H1 (cell line): ENCODE data around the gene NT5C1A. TPM values are rescaled to one million over a fixed set of nuclear protein-coding genes. Genes with fewer than 3 reads are reported as not detected.

Source experiments
- CTCF ChIA-PET: fragments of 300-600 bp; sonication (Branson Sonifier 250); formaldehyde crosslinking; loops from one replicate; lab custom pipeline; 2021; ENCODE audit not compliant: partially characterized antibody; lab: Charles Lee
- POLR2A ChIA-PET: fragments of 300-600 bp; sonication (Branson Sonifier 250); formaldehyde crosslinking; loops from one replicate; lab custom pipeline; 2021; ENCODE audit warnings: inconsistent platforms; ENCODE audit not compliant: partially characterized antibody; lab: Charles Lee
- DNase-seq, 2 experiments: peaks; one replicate each; pipeline versions ENCODE4 v3.0.0 to v3.0.0-alpha.2; 2010 to 2022; ENCODE audit warnings: low spot score in 2 of 2, low read depth in 1 of 2, mixed read lengths in 1 of 2
- FAIRE-seq: peaks from 2 replicates; lab custom pipeline; 2011; peaks lifted over from hg19 to GRCh38; lab: Jason Lieb, UNC
- H2AFZ ChIP-seq: 2 replicates; pipeline ENCODE4 v1.8.1; 2012; ENCODE audit warnings: low read length, inconsistent platforms
- H2AK5ac ChIP-seq: 2 replicates; pipeline ENCODE4 v1.6.1; 2013; ENCODE audit warnings: low read depth, low read length
- H2BK120ac ChIP-seq: replicated peaks from 2 replicates; pipeline ENCODE3; 2013; ENCODE audit warnings: low read depth, low read length, inconsistent platforms
- H2BK12ac ChIP-seq: 2 replicates; pipeline ENCODE4 v1.6.1; 2013; ENCODE audit warnings: low read depth, low read length
- H2BK15ac ChIP-seq: 2 replicates; pipeline ENCODE4 v1.6.1; 2013; ENCODE audit warnings: low read length
- H2BK20ac ChIP-seq: 2 replicates; pipeline ENCODE4 v1.6.1; 2013; ENCODE audit warnings: low read length
- H2BK5ac ChIP-seq: 2 replicates; pipeline ENCODE4 v1.6.1; 2013; ENCODE audit warnings: low read depth, low read length
- H3K14ac ChIP-seq: 2 replicates; pipeline ENCODE4 v1.6.1; 2013; ENCODE audit warnings: inconsistent platforms; ENCODE audit not compliant: insufficient read length
- H3K18ac ChIP-seq: 2 replicates; pipeline ENCODE4 v1.6.1; 2013; ENCODE audit warnings: low read length; ENCODE audit errors: extremely low read depth
- H3K23ac ChIP-seq: 2 replicates; pipeline ENCODE4 v1.6.1; 2013; ENCODE audit warnings: inconsistent platforms; ENCODE audit not compliant: insufficient read length
- H3K23me2 ChIP-seq: 2 replicates; pipeline ENCODE4 v1.6.1; 2013; ENCODE audit warnings: low read depth, low read length
- H3K27ac ChIP-seq: 2 replicates; pipeline ENCODE4 v1.6.1; 2011; ENCODE audit warnings: low read depth, low read length, inconsistent platforms
- H3K27me3 ChIP-seq, 4 experiments: replicated peaks in 1 of 4; 1 replicate in 1 of 4; 2 replicates in 3 of 4; pipeline versions ENCODE4 v1.6.1 to v1.8.1; 2011 to 2013; ENCODE audit warnings: low read length in 3 of 4, mild to moderate bottlenecking in 3 of 4, inconsistent platforms in 2 of 4, mixed read lengths in 2 of 4, moderate library complexity in 1 of 4; ENCODE audit not compliant: control insufficient read depth in 3 of 4, insufficient read depth in 3 of 4; ENCODE audit errors: extremely low read depth in 1 of 4
- H3K36me3 ChIP-seq, 4 experiments: 2 replicates each; pipeline versions ENCODE4 v1.6.1 to v1.8.1; 2011 to 2013; ENCODE audit warnings: mild to moderate bottlenecking in 4 of 4, low read length in 3 of 4, moderate library complexity in 2 of 4, control low read depth in 1 of 4, inconsistent platforms in 1 of 4; ENCODE audit not compliant: insufficient read depth in 4 of 4, control insufficient read depth in 2 of 4
- H3K4ac ChIP-seq: replicated peaks from 2 replicates; pipeline ENCODE3; 2013; ENCODE audit warnings: low read length, low read depth, mixed read lengths, inconsistent platforms; ENCODE audit not compliant: insufficient read length
- H3K4me1 ChIP-seq, 4 experiments: replicated peaks in 1 of 4; 1 replicate in 1 of 4; 2 replicates in 3 of 4; pipeline versions ENCODE4 v1.6.1 to v1.8.1; 2011 to 2013; ENCODE audit warnings: low read length in 3 of 4, inconsistent platforms in 2 of 4, mixed read lengths in 1 of 4; ENCODE audit not compliant: insufficient read depth in 4 of 4, control insufficient read depth in 3 of 4
- H3K4me2 ChIP-seq, 2 experiments: 2 replicates each; pipeline versions ENCODE4 v1.6.1 to v1.8.1; 2011 to 2013; ENCODE audit warnings: low read depth in 2 of 2, low read length in 2 of 2, control low read depth in 1 of 2, inconsistent platforms in 1 of 2, mild to moderate bottlenecking in 1 of 2; ENCODE audit not compliant: insufficient read depth in 1 of 2
- H3K4me3 ChIP-seq, 4 experiments: fragments of 200-600, 300-600 bp in 1 of 4; sonication (generic), shearing (Covaris generic), sonication (Bioruptor Twin) in 1 of 4; 2 replicates each; pipeline versions ENCODE4 v1.5.1 to v1.8.1; 2011 to 2016; ENCODE audit warnings: low read length in 4 of 4, low read depth in 3 of 4, control low read depth in 2 of 4, inconsistent platforms in 2 of 4, mild to moderate bottlenecking in 2 of 4, mixed read lengths in 1 of 4, moderate library complexity in 1 of 4; ENCODE audit not compliant: insufficient read depth in 2 of 4; ENCODE audit errors: extremely low read depth in 1 of 4
- H3K56ac ChIP-seq: replicated peaks from 2 replicates; pipeline ENCODE3; 2013; ENCODE audit warnings: low read depth, mild to moderate bottlenecking, mixed read lengths, low read length, inconsistent platforms; ENCODE audit not compliant: insufficient read length
- H3K79me1 ChIP-seq: 2 replicates; pipeline ENCODE4 v1.6.1; 2013; ENCODE audit warnings: low read depth, low read length, control low read depth
- H3K79me2 ChIP-seq, 2 experiments: 2 replicates each; pipeline versions ENCODE4 v1.6.1 to v1.8.1; 2012 to 2013; ENCODE audit warnings: low read length in 2 of 2, mild to moderate bottlenecking in 2 of 2, inconsistent platforms in 1 of 2; ENCODE audit not compliant: insufficient read depth in 2 of 2, control insufficient read depth in 1 of 2
- H3K9ac ChIP-seq, 4 experiments: replicated peaks in 1 of 4; 1 replicate in 1 of 4; 2 replicates in 3 of 4; pipeline versions ENCODE4 v1.6.1 to v1.8.1; 2011 to 2013; ENCODE audit warnings: low read depth in 3 of 4, low read length in 3 of 4, control low read depth in 2 of 4, mild to moderate bottlenecking in 2 of 4, moderate library complexity in 2 of 4, inconsistent platforms in 1 of 4; ENCODE audit errors: extremely low read depth in 1 of 4
- H3K9me3 ChIP-seq, 2 experiments: 2 replicates each; pipeline versions ENCODE4 v1.6.1 to v1.8.1; 2012 to 2013; ENCODE audit warnings: mild to moderate bottlenecking in 2 of 2, moderate library complexity in 2 of 2, control low read depth in 1 of 2, inconsistent platforms in 1 of 2, low read depth in 1 of 2, low read length in 1 of 2, mixed read lengths in 1 of 2; ENCODE audit not compliant: insufficient read depth in 2 of 2
- H4K20me1 ChIP-seq, 2 experiments: replicated peaks in 1 of 2; 2 replicates each; pipeline versions ENCODE3 to v1.8.1; 2011 to 2013; ENCODE audit warnings: inconsistent platforms in 2 of 2, low read length in 2 of 2, mild to moderate bottlenecking in 1 of 2; ENCODE audit not compliant: insufficient read depth in 2 of 2, control insufficient read depth in 1 of 2
- H4K5ac ChIP-seq: 2 replicates; pipeline ENCODE4 v1.6.1; 2013; ENCODE audit warnings: low read length, low read depth, mixed read lengths, inconsistent platforms; ENCODE audit not compliant: insufficient read length
- H4K8ac ChIP-seq: 2 replicates; pipeline ENCODE4 v1.8.0; 2013; ENCODE audit warnings: mild to moderate bottlenecking, moderate library complexity, low read length, inconsistent platforms; ENCODE audit not compliant: insufficient read depth; ENCODE audit errors: extremely low read depth
- H4K91ac ChIP-seq: replicated peaks from 2 replicates; pipeline ENCODE3; 2013; ENCODE audit warnings: low read length, mixed read lengths, inconsistent platforms; ENCODE audit not compliant: insufficient read length
- ATF3 ChIP-seq: IDR thresholded peaks from 2 replicates; pipeline ENCODE4 v1.6.1; 2011; ENCODE audit warnings: low read depth, mild to moderate bottlenecking, low read length; ENCODE audit not compliant: insufficient read depth
- CHD1 ChIP-seq: IDR thresholded peaks from 2 replicates; pipeline ENCODE4 v1.6.1; 2012; ENCODE audit warnings: low read depth, low read length, improper control_type of control experiment
- E2F6 ChIP-seq: IDR thresholded peaks from 2 replicates; pipeline ENCODE4 v1.6.1; 2012; ENCODE audit warnings: inconsistent platforms
- HDAC2 ChIP-seq, 2 experiments: fragments of 300-600 bp in 1 of 2; sonication (generic) in 1 of 2; IDR thresholded peaks; 2 replicates each; pipeline ENCODE4 v1.6.1; 2011 to 2012; ENCODE audit warnings: low read depth in 2 of 2, low read length in 2 of 2, mild to moderate bottlenecking in 2 of 2, moderate library complexity in 2 of 2, borderline replicate concordance in 1 of 2, inconsistent platforms in 1 of 2
- JUND ChIP-seq: IDR thresholded peaks from 2 replicates; pipeline ENCODE4 v1.6.1; 2011; ENCODE audit warnings: mild to moderate bottlenecking, improper control_type of control experiment, low read length
- NANOG ChIP-seq: IDR thresholded peaks from 2 replicates; pipeline ENCODE4 v1.6.1; 2011; ENCODE audit warnings: low read length, low read depth, mild to moderate bottlenecking, inconsistent platforms; ENCODE audit not compliant: insufficient read depth, poor library complexity, severe bottlenecking
- POU5F1 ChIP-seq: IDR thresholded peaks from 2 replicates; pipeline ENCODE4 v1.6.1; 2011; ENCODE audit warnings: low read depth, mild to moderate bottlenecking, low read length, moderate library complexity
- RAD21 ChIP-seq, 2 experiments: IDR thresholded peaks in 1 of 2; conservative IDR thresholded peaks in 1 of 2; 2 replicates each; pipeline ENCODE4 v1.6.1; 2011; ENCODE audit warnings: low read depth in 2 of 2, low read length in 2 of 2, improper control_type of control experiment in 1 of 2, inconsistent platforms in 1 of 2, mild to moderate bottlenecking in 1 of 2, moderate library complexity in 1 of 2
- SIN3A ChIP-seq, 2 experiments: IDR thresholded peaks in 1 of 2; conservative IDR thresholded peaks in 1 of 2; 2 replicates each; pipeline ENCODE4 v1.6.1; 2011 to 2012; ENCODE audit warnings: low read length in 2 of 2, improper control_type of control experiment in 1 of 2, low read depth in 1 of 2, mild to moderate bottlenecking in 1 of 2
- SUZ12 ChIP-seq: fragments of 200-600 bp; sonication (generic); IDR thresholded peaks from 2 replicates; pipeline ENCODE4 v1.6.1; 2012; ENCODE audit warnings: mild to moderate bottlenecking, inconsistent platforms, low read length, moderate library complexity, mixed read lengths
- TCF12 ChIP-seq: IDR thresholded peaks from 2 replicates; pipeline ENCODE4 v1.6.1; 2011; ENCODE audit warnings: low read depth, mild to moderate bottlenecking, low read length
- WGBS, 2 experiments: shearing (Covaris generic) in 1 of 2; methylation state at CpG; one replicate each; pipeline versions ENCODE4 v1.1.6 to v1.1.7; 2013 to 2015; ENCODE audit warnings: low lambda C conversion rate in 2 of 2, mixed read lengths in 2 of 2, inconsistent platforms in 1 of 2, low coverage in 1 of 2, missing lambda C conversion rate in 1 of 2; ENCODE audit not compliant: insufficient replicate concordance in 2 of 2, insufficient coverage in 1 of 2, insufficient read length in 1 of 2; ENCODE audit errors: extremely low coverage in 1 of 2, missing lambda C conversion rate in 1 of 2; 5-methylcytosine and 5-hydroxymethylcytosine counted together
- polyA plus RNA-seq, 7 experiments: library from polyadenylated mRNA; depleted of rRNA in 3 of 7; stranded (reverse) in 5 of 7; unstranded in 2 of 7; fragments of >200 nt in 5 of 7; fragments of 200-250 nt in 2 of 7; gene quantifications; 1 replicate in 5 of 7; 2 replicates in 1 of 7; 4 replicates in 1 of 7; pipeline versions ENCODE4 v1.2.1 to v1.2.3, GENCODE V29; 2011 to 2013; ENCODE audit warnings: missing spikeins in 2 of 7, mixed read lengths in 2 of 7
- total RNA-seq: library from RNA; stranded (reverse); fragmentation: NEBNext Ultra II Directional; extraction: Animal tissue kit (Norgen Biotek cat#: 25700); gene quantifications from 2 replicates; pipeline ENCODE4 v1.2.1, GENCODE V29; 2021

Gene NT5C1A
- total and polyA plus RNA-seq, 2 of the 8 experiments (the other 6 are each of a cell fraction or from before 2014, with no cell fraction given): not detected

DNA sequence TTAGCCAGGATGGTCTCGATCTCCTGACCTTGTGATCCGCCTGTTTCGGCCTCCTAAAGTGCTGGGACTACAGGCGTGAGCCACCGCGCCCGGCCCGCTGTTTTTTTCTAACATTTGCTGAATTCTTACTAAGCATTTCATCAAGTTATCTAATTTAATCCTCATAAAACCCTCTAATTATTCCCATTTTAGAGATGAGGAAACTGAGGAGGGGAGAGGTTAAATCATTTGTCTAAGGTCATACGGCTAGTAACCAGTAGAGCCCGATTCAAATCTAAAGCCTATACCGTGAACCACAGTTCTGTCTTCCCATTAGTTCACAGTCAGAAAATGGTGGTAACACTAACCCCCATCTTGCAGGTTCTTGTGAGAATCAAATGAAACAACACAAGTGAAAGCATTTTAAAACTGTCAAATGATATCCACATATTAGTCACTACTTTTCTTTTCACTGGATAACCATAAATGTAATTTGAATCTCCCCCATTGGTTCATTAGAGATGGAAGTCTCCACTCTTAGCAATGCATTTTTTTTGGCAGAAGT, 43.0 kb downstream of the NT5C1A start:
- H3K23me2 ChIP-seq: no peaks in the 10 kb centered on the region
- ChIA-PET CTCF (interaction anchor here (0.7 to 16.5 kb wide), 6 partner anchors 15 to 100 kb away, joined by 3 to 337 read pairs (median 18); no protein-coding TSS in a partner anchor), POLR2A (interaction anchor here (1.5 kb wide), 1 partner anchor 52 kb away, joined by 6 read pairs; the partner anchor contains the start of gene PABPC4)
- no peak overlapping the region for H2AK5ac ChIP-seq
- FAIRE-seq: no peak
- H3K23ac ChIP-seq: no peak overlapping the region
- no peaks in the 10 kb centered on the region for H3K36me3 ChIP-seq
- no peak overlapping the region for H4K91ac ChIP-seq
- no peak overlapping the region for H3K4me2 ChIP-seq
- no peak overlapping the region for H2BK15ac ChIP-seq
- H2BK120ac ChIP-seq: no peak overlapping the region
- peaks cover 0 to 25% (median 22%) of the 10 kb centered on the region in 4 experiments; a peak in 6 of 7 replicates for H3K27me3 ChIP-seq
- H3K4ac ChIP-seq: no peak overlapping the region
- H3K79me1 ChIP-seq: no peaks in the 10 kb centered on the region
- H3K9me3 ChIP-seq: no peaks in the 10 kb centered on the region
- H3K56ac ChIP-seq: no peak overlapping the region
- no peak overlapping the region for H2BK12ac ChIP-seq
- no peak overlapping the region for H3K27ac ChIP-seq
- no peak overlapping the region for H3K4me3 ChIP-seq
- no peak overlapping the region for H2AFZ ChIP-seq
- no peak overlapping the region for H3K14ac ChIP-seq
- H2BK20ac ChIP-seq: no peak overlapping the region
- H4K8ac ChIP-seq: no peak overlapping the region
- H3K18ac ChIP-seq: no peak overlapping the region
- 98% methylated on average over 11 of the region's 11 CpGs; no CpG with 5 or more reads in 1 of the 2 experiments for WGBS, 2 experiments
- DNase-seq: no peak
- H4K5ac ChIP-seq: no peak overlapping the region
- no peak overlapping the region for H2BK5ac ChIP-seq
- H3K79me2 ChIP-seq: no peaks in the 10 kb centered on the region
- no peak overlapping the region for H3K9ac ChIP-seq
- H4K20me1 ChIP-seq: peaks cover 0 to 5% of the 10 kb centered on the region in 2 experiments
- peaks cover 0 to 2% (median 0%) of the 10 kb centered on the region in 4 experiments; a peak in 3 of 7 replicates for H3K4me1 ChIP-seq
- TF ChIP-seq NANOG: no peak
- TF ChIP-seq ATF3: no peak
- no peak for TF ChIP-seq RAD21 (IDR thresholded peaks at IDR 0.05 in 1 of 2, conservative IDR thresholded peaks at IDR 0.05 in 1 of 2; ENCODE audit: low read depth in 2 of 2, low read length in 2 of 2)
- TF ChIP-seq SUZ12: no peak
- no peak for TF ChIP-seq E2F6
- TF ChIP-seq POU5F1: no peak
- TF ChIP-seq HDAC2 (IDR thresholded peaks at IDR 0.05; ENCODE audit: borderline replicate concordance in 1 of 2, low read depth in 2 of 2, low read length in 2 of 2): no peak
- TF ChIP-seq CHD1: no peak
- no peak for TF ChIP-seq TCF12
- TF ChIP-seq JUND: no peak
- TF ChIP-seq SIN3A (conservative IDR thresholded peaks at IDR 0.05 in 1 of 2, IDR thresholded peaks at IDR 0.05 in 1 of 2; ENCODE audit: low read depth in 1 of 2, low read length in 2 of 2): no peak
